Psoas muscle (tissue), 8 donors: ENCODE results near the gene NSUN4. TPM values are rescaled to one million over a fixed set of nuclear protein-coding genes. Genes with fewer than 3 reads are reported as not detected.
A peak's percentile ranks its signal among the peaks of the same experiment; 100 is the strongest.

Source experiments
- ATAC-seq, 4 donors: fragments of 200-7000 bp; cut with Tn5 transposase; one replicate each; pipeline ENCODE4 v1.9.1; 2020; ENCODE audit warnings: moderate library complexity in 3 of 4, mild to moderate bottlenecking in 2 of 4
- DNase-seq, 2 donors: peaks; one replicate each; pipeline ENCODE4 v3.0.0-alpha.2; 2020
- H3K27ac ChIP-seq: fragments of 200-600 bp; one replicate; pipeline ENCODE4 v1.8.0; 2022
- H3K27me3 ChIP-seq, 3 donors: fragments of 200-600 bp in 1 of 3; one replicate each; pipeline versions ENCODE4 v1.6.1 to v1.8.0; 2013 to 2022; ENCODE audit warnings: low read length in 2 of 3, mild to moderate bottlenecking in 2 of 3, moderate library complexity in 1 of 3; ENCODE audit not compliant: insufficient read depth in 3 of 3
- H3K36me3 ChIP-seq, 2 donors: fragments of 200-600 bp in 1 of 2; one replicate each; pipeline versions ENCODE4 v1.6.1 to v1.8.0; 2013 to 2022; ENCODE audit warnings: low read depth in 1 of 2, mild to moderate bottlenecking in 1 of 2, moderate library complexity in 1 of 2; ENCODE audit not compliant: insufficient read depth in 1 of 2
- H3K4me1 ChIP-seq: fragments of 200-600 bp; one replicate; pipeline ENCODE4 v1.8.0; 2022
- H3K4me3 ChIP-seq: fragments of 200-600 bp; one replicate; pipeline ENCODE4 v1.8.0; 2022; ENCODE audit warnings: mild to moderate bottlenecking
- H3K9me3 ChIP-seq: fragments of 200-600 bp; one replicate; pipeline ENCODE4 v1.8.0; 2022
- CTCF ChIP-seq: fragments of 200-600 bp; IDR thresholded peaks from one replicate; pipeline ENCODE4 v1.8.0; 2022; ENCODE audit warnings: antibody characterized with exemption
- WGBS, 3 donors: extraction: QIAGEN DNeasy Blood & Tissue Kit; methylation state at CpG; one replicate each; pipeline versions ENCODE4 v1.1.6 to v1.1.7; 2013; 5-methylcytosine and 5-hydroxymethylcytosine counted together
- intact Hi-C, 2 donors: fragments of 100-400 bp; cut with DNase I; formaldehyde crosslinking; loops; one replicate each; pipeline versions ENCODE4 v1.11.0 to v1.14.2; 2022
- polyA plus RNA-seq, 3 donors: library from polyadenylated mRNA; stranded (reverse); fragments of 200-250 nt; gene quantifications; one replicate each; pipeline ENCODE4 v1.2.3, GENCODE V29; 2013
- total RNA-seq, 4 donors: library from RNA; stranded (reverse); fragmentation: NEBNext Ultra II Directional in 2 of 4; extraction: Animal tissue kit (Norgen Biotek cat#: 25700) in 2 of 4; gene quantifications; one replicate each; pipeline versions ENCODE4 v1.2.1 to v1.2.4, GENCODE V29; 2021 to 2023
- donor health status: healthy with polysubstance abuse.
- donor health status: DM: no; HTN: no; CAD: no; lungs with moderate emphysema.
- donor health status: Bipolar disorder and iron deficiency.
- donor health status: healthy.
- donor health status: DM: yes; HTN: yes; CAD: no.
- donor health status: DM: no; HTN: no; CAD: no.
- donor health status: DM: no; HTN: no; CAD: no.
- donor health status: DM: yes; HTN: yes; CAD: no.

Gene NSUN4
- total and polyA plus RNA-seq, 7 donors: 9.4 to 25.3 (median 16.3) TPM

- WGBS, 3 donors: 40 to 49% (median 41%) methylated on average over 31 of the region's 31 CpGs
- Histone ChIP-seq H3K4me3 (peak overlapping the region; percentile 80), H3K27ac (peak overlapping the region; percentile 99), H3K9me3 (no peaks in the 10 kb centered on the region), H3K27me3 (no peaks in the 10 kb centered on the region), H3K4me1 (peaks cover 8% of the 10 kb centered on the region), H3K36me3 (peaks cover 0 to 39% of the 10 kb centered on the region in 2 donors)
- no peak for TF ChIP-seq CTCF
- intact Hi-C loops: no loop called here
- DNase-seq: peak; percentile 34 to 52
- ATAC-seq: no peak
Observed at GRCh38 chr1:46341222-46342083, 846 bp downstream of the NSUN4 start.

- intact Hi-C loops: no loop called here
- peaks cover 0 to 46% of the 10 kb centered on the region in 2 donors for H3K36me3 ChIP-seq
- DNase-seq (no peak), ATAC-seq (no peak)
- H3K27ac ChIP-seq: peak overlapping the region; percentile 99
- WGBS, 3 donors: 83 to 88% (median 84%) methylated on average over 6 of the region's 6 CpGs
- H3K4me3 ChIP-seq: no peak overlapping the region
- H3K4me1 ChIP-seq: peaks cover 8% of the 10 kb centered on the region
- no peaks in the 10 kb centered on the region for H3K9me3 ChIP-seq
- no peak for TF ChIP-seq CTCF
- H3K27me3 ChIP-seq: no peaks in the 10 kb centered on the region
Observed at GRCh38 chr1:46342084-46342656, 1.6 kb downstream of the NSUN4 start.

GRCh38 chr1:46342677-46343350 is 2.2 kb downstream of the NSUN4 start:
- Histone ChIP-seq H3K9me3 (no peaks in the 10 kb centered on the region), H3K27ac (no peak overlapping the region), H3K4me3 (no peak overlapping the region), H3K27me3 (no peaks in the 10 kb centered on the region), H3K36me3 (peaks cover 0 to 53% of the 10 kb centered on the region in 2 donors), H3K4me1 (peaks cover 9% of the 10 kb centered on the region)
- DNase-seq (no peak), ATAC-seq (no peak)
- WGBS, 3 donors: 70 to 77% (median 74%) methylated on average over 8 of the region's 8 CpGs
- no peak for TF ChIP-seq CTCF
- intact Hi-C loops: no loop called here

- Histone ChIP-seq H3K9me3 (no peaks in the 10 kb centered on the region), H3K36me3 (peaks cover 0 to 55% of the 10 kb centered on the region in 2 donors), H3K27me3 (no peaks in the 10 kb centered on the region), H3K4me3 (no peak overlapping the region), H3K27ac (no peak overlapping the region), H3K4me1 (peaks cover 11% of the 10 kb centered on the region)
- ATAC-seq (no peak), DNase-seq (no peak)
- intact Hi-C loops: no loop called here
- WGBS, 3 donors: 39 to 67% (median 48%) methylated on average over 4 of the region's 4 CpGs
- no peak for TF ChIP-seq CTCF
Observed at GRCh38 chr1:46343351-46343695, 2.7 kb downstream of the NSUN4 start.
